Parietal lobe (tissue), 1 donor: ENCODE results near the gene TMED7. TPM values are rescaled to one million over a fixed set of nuclear protein-coding genes. Genes with fewer than 3 reads are reported as not detected.

Experiments used
- total RNA-seq: library from RNA; depleted of rRNA; stranded (reverse); fragments of >200 nt; gene quantifications from one replicate; pipeline ENCODE4 v1.2.3, GENCODE V29; 2014

TMED7 gene
- total RNA-seq = 72.3 TPM

DNA sequence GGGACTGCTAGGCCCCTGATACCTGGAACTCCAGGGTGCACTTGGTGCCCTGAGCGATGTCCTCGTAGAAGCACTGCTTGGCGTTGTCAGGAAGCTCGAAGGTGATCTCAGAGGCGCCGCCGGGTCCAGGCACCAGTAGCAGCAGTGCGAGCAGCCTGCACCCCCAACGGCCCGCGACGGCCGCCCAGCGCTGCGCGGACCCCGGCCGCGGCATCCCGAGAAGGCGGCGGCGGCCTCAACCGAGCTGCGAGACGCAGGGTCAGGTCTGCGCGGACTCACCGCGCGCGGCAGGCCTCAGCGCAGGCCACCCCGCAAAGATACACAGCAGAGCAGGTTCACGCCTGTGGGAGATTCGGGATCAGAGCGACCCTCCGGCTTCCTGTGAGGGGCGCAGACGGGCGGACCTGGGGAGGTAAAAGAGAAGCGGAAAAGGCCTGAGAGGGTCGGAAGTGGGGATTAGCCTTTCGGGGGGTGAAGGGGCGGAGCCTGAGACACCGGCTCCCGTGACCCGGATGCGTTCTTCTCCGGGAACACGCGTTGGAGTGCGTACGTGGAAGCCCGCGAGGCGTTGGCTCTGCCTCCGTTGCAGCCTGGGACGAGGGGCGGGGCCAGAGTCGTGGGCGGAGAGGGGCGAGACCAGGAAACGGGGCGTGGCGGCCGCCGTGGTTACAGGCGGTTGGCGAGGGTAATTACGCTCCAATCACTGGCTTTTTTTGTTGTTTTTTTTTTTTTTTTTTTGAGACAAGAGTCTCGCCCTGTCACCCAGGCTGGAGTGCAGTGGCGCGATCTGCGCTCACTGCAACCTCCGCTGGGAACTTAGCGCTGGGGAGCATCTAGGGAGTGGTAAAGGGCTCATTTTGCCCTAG, at the start of gene TMED7:
TSS of gene TMED7 (minus strand) at position 458 of the 866 bp plus-strand sequence. CDS start at position 214, 244 bp downstream.

DNA sequence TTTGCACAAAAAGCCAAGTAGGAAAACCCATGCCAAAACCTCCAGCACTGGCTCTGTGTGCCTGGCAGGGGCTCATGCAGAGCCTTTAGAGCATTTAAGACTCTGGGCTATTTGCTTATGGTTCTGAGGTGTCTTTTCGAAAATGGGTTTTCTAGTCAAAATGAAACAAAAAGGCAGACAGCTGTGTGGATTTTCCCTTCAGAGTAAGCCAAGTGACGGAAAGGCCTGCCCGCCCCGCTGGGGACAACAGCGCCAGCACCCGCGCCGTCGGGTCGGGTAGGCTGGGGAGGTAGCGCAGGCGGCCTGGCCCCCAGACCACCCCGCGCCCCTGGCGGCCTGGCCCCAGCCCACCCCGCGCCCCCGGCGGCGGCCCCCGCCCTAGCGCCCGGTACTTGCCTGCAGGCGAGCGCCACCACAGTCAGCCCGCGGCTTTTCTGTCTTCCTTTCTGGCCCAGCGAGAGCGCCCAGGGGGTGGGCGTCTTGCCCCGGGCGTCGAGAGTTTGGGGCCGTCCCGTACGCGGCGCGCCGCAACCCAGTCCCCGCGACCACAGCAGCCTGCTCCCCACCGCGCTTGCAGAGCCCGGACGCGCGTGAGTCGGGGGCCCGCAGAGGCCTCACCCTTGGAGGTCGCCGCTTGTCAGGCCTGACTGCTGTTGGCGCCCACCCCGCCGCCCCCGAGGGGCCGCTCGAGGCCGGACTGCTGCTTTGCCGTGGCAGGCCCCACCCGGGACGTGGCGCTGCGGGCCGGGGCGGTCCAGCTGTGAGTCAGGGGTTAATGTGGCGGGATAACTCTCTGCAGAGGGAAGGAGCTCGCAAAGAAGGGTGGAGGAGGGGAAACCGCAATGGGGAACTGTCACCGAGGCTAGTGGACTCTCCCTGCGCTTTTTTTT, 23.9 kb downstream of the TMED7 start, which contains the start of gene TICAM2:
TSS of gene TICAM2 (minus strand) at position 779 of the 890 bp plus-strand sequence. CDS start 21,223 bp downstream, outside the sequence.

Other genes with a start within 250 kb of the TMED7 start
- 59.2 TPM for gene FEM1C, start 81.3 kb downstream of the TMED7 start, total RNA-seq
- gene TICAM2, start 23.6 kb downstream of the TMED7 start, total RNA-seq = 0.31 TPM
- gene CDO1, start 190.6 kb upstream of the TMED7 start, total RNA-seq = 91.7 TPM
- 98.6 TPM for gene ATG12, start 215.5 kb upstream of the TMED7 start, total RNA-seq
- 135 TPM for gene AP3S1, start 215.9 kb upstream of the TMED7 start, total RNA-seq